Endothelial cell of umbilical vein (primary cell): ENCODE data around the gene IDI1. TPM values are rescaled to one million over a fixed set of nuclear protein-coding genes. Genes with fewer than 3 reads are reported as not detected.

Experiments
- BruUV-seq: library from RNA; stranded (reverse); fragments of 400-500 nt; replicated peaks from 2 replicates; lab custom pipeline; 2021; lab: Mats Ljungman, UMichigan
- CTCF ChIA-PET: fragments of 300-600, 350-600 bp; sonication (Branson Sonifier 250); formaldehyde crosslinking; loops from one replicate; lab custom pipeline; 2021; ENCODE audit warnings: antibody characterized with exemption, inconsistent platforms; lab: Charles Lee
- POLR2A ChIA-PET: fragments of 300-600, 350-600 bp; sonication (Branson Sonifier 250); formaldehyde crosslinking; loops from one replicate; lab custom pipeline; 2021; ENCODE audit warnings: antibody characterized with exemption, inconsistent platforms; lab: Charles Lee
- DNase-seq: peaks from one replicate; pipeline ENCODE4 v3.0.0-alpha.2; 2011; ENCODE audit warnings: low read depth, low spot score
- FAIRE-seq: peaks from 2 replicates; lab custom pipeline; 2011; peaks lifted over from hg19 to GRCh38; lab: Jason Lieb, UNC
- H2AFZ ChIP-seq: 2 replicates; pipeline ENCODE4 v1.6.0; 2012; ENCODE audit warnings: low read depth, low read length, control low read depth, inconsistent platforms
- H3K27ac ChIP-seq: 2 replicates; pipeline ENCODE4 v1.5.1; 2011; ENCODE audit warnings: low read depth, mild to moderate bottlenecking, control low read depth, low read length, moderate library complexity; ENCODE audit not compliant: insufficient read depth
- H3K27me3 ChIP-seq, 2 experiments: 2 replicates each; pipeline versions ENCODE4 v1.6.0 to v1.6.1; 2011; ENCODE audit warnings: low read length in 2 of 2, mixed read lengths in 1 of 2; ENCODE audit not compliant: control insufficient read depth in 2 of 2, insufficient read depth in 2 of 2
- H3K36me3 ChIP-seq, 2 experiments: 2 replicates in 1 of 2; 3 replicates in 1 of 2; pipeline ENCODE4 v1.5.1; 2011; ENCODE audit warnings: low read length in 2 of 2, mild to moderate bottlenecking in 1 of 2, moderate library complexity in 1 of 2; ENCODE audit not compliant: control insufficient read depth in 2 of 2, insufficient read depth in 2 of 2; ENCODE audit errors: extremely low read depth in 1 of 2
- H3K4me1 ChIP-seq: 3 replicates; pipeline ENCODE4 v1.5.1; 2011; ENCODE audit warnings: mild to moderate bottlenecking, low read length; ENCODE audit not compliant: control insufficient read depth, insufficient read depth; ENCODE audit errors: extremely low read depth
- H3K4me2 ChIP-seq: 2 replicates; pipeline ENCODE4 v1.6.1; 2011; ENCODE audit warnings: low read length, control low read depth, mixed read lengths; ENCODE audit not compliant: insufficient read depth
- H3K4me3 ChIP-seq, 3 experiments: fragments of 200-600 bp in 1 of 3; sonication (generic), shearing (Covaris generic) in 1 of 3; replicated peaks in 1 of 3; 2 replicates each; pipeline ENCODE4 v1.5.1; 2011 to 2016; ENCODE audit warnings: control low read depth in 3 of 3, low read length in 3 of 3, mild to moderate bottlenecking in 2 of 3, inconsistent platforms in 1 of 3, low read depth in 1 of 3, moderate library complexity in 1 of 3; ENCODE audit not compliant: insufficient read depth in 1 of 3
- H3K79me2 ChIP-seq: 2 replicates; pipeline ENCODE4 v1.6.0; 2012; ENCODE audit warnings: low read length, inconsistent platforms; ENCODE audit not compliant: control insufficient read depth, insufficient read depth
- H3K9ac ChIP-seq: replicated peaks from 2 replicates; pipeline ENCODE3; 2011; ENCODE audit warnings: low read length, control low read depth; ENCODE audit not compliant: insufficient read depth; ENCODE audit errors: extremely low read depth
- H3K9me1 ChIP-seq: replicated peaks from 3 replicates; pipeline ENCODE4 v1.6.0; 2011; ENCODE audit warnings: mild to moderate bottlenecking, low read length; ENCODE audit not compliant: control insufficient read depth, insufficient read depth; ENCODE audit errors: extremely low read depth
- H3K9me3 ChIP-seq: replicated peaks from 2 replicates; pipeline ENCODE4 v1.5.1; 2012; ENCODE audit warnings: low read length, inconsistent platforms; ENCODE audit not compliant: control insufficient read depth, insufficient read depth
- H4K20me1 ChIP-seq: replicated peaks from 2 replicates; pipeline ENCODE3; 2011; ENCODE audit warnings: mild to moderate bottlenecking, low read length; ENCODE audit not compliant: control insufficient read depth, insufficient read depth; ENCODE audit errors: extremely low read depth
- CTCF ChIP-seq, 2 donors: IDR thresholded peaks; 1 replicate in 1 of 2; 2 replicates in 1 of 2; pipeline ENCODE4 v1.5.1; 2011; ENCODE audit warnings: low read length in 2 of 2, mild to moderate bottlenecking in 2 of 2, moderate library complexity in 2 of 2, control low read depth in 1 of 2, inconsistent platforms in 1 of 2, low read depth in 1 of 2; ENCODE audit not compliant: insufficient read depth in 1 of 2; ENCODE audit errors: extremely low read depth in 1 of 2
- EZH2 ChIP-seq: IDR thresholded peaks from 2 replicates; pipeline ENCODE4 v1.6.1; 2012; ENCODE audit warnings: borderline replicate concordance, low read depth, mild to moderate bottlenecking, moderate library complexity, low read length, inconsistent platforms; ENCODE audit not compliant: severe bottlenecking
- FOS ChIP-seq: IDR thresholded peaks from 2 replicates; pipeline ENCODE4 v1.6.1; 2011; ENCODE audit warnings: mild to moderate bottlenecking, low read length, moderate library complexity, borderline replicate concordance; ENCODE audit not compliant: insufficient read depth
- GATA2 ChIP-seq: IDR thresholded peaks from 2 replicates; pipeline ENCODE4 v1.7.0; 2011; ENCODE audit warnings: low read depth, mild to moderate bottlenecking, moderate library complexity, mixed read lengths, low read length; ENCODE audit not compliant: insufficient read length, insufficient read depth
- JUN ChIP-seq: IDR thresholded peaks from 2 replicates; pipeline ENCODE4 v1.6.1; 2011; ENCODE audit warnings: borderline replicate concordance, low read depth; ENCODE audit not compliant: insufficient read length, insufficient read depth
- MYC ChIP-seq: IDR thresholded peaks from one replicate; pipeline ENCODE4 v1.6.1; 2011; ENCODE audit warnings: mild to moderate bottlenecking, low read depth, low read length
- POLR2A ChIP-seq: IDR thresholded peaks from 2 replicates; pipeline ENCODE4 v1.6.1; 2012; ENCODE audit warnings: low read depth, mild to moderate bottlenecking, control low read depth, low read length
- POLR2AphosphoS5 ChIP-seq: IDR thresholded peaks from 2 replicates; pipeline ENCODE4 v1.6.1; 2012; ENCODE audit warnings: low read depth, mild to moderate bottlenecking, control low read depth, low read length, moderate library complexity; ENCODE audit not compliant: insufficient read depth
- dilution Hi-C: fragments of 300-500 bp; cut with MboI; formaldehyde crosslinking; loops from one replicate; pipeline ENCODE4 v1.15.0; 2019; ENCODE audit warnings: low sequenced_read_pairs; ENCODE audit not compliant: extremely low pct_ligation_motif_present
- intact Hi-C: fragments of 100-400 bp; cut with micrococcal nuclease; formaldehyde crosslinking; loops from one replicate; pipeline ENCODE4 v1.10.0; 2022
- polyA plus RNA-seq, 4 experiments: library from polyadenylated mRNA; depleted of rRNA in 3 of 4; stranded (reverse) in 3 of 4; unstranded in 1 of 4; fragments of >200 nt; gene quantifications; 2 replicates each; pipeline versions ENCODE4 v1.2.1 to v1.2.3, GENCODE V29; 2011 to 2012; ENCODE audit warnings: missing spikeins in 1 of 4
- total RNA-seq: library from RNA; stranded (reverse); gene quantifications from 2 replicates; pipeline ENCODE4 v1.2.3, GENCODE V29; 2021
- TF ChIP-seq, protein P1 (sequence below): IDR thresholded peaks from 2 replicates; pipeline ENCODE4 v1.6.1; 2011; ENCODE audit not compliant: insufficient read depth, insufficient read length

IDI1 gene
- total and polyA plus RNA-seq, 2 donors (not counting 3 experiments of a cell fraction or from before 2014, with no cell fraction given): 42.2 to 63.0 TPM

- ChIA-PET POLR2A (no interaction called here), CTCF (no interaction called here)
- no peak for TF ChIP-seq CTCF (IDR thresholded peaks at IDR 0.05; ENCODE audit: extremely low read depth in 1 of 2, insufficient read depth in 1 of 2, low read depth in 1 of 2, low read length in 2 of 2)
- no peak for TF ChIP-seq FOS
- TF ChIP-seq POLR2AphosphoS5: no peak
- no peak for TF ChIP-seq MYC
- no peak for TF ChIP-seq POLR2A
- TF ChIP-seq EZH2: no peak
- TF ChIP-seq JUN: no peak
- TF ChIP-seq, protein P1, sequence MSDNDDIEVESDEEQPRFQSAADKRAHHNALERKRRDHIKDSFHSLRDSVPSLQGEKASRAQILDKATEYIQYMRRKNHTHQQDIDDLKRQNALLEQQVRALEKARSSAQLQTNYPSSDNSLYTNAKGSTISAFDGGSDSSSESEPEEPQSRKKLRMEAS: no peak
- TF ChIP-seq GATA2: no peak
- Histone ChIP-seq H3K79me2 (peaks cover 29% of the 10 kb centered on the region), H3K9me1 (no peaks in the 10 kb centered on the region), H3K9ac (no peak overlapping the region), H3K36me3 (peaks cover 25 to 33% of the 10 kb centered on the region in 2 experiments), H4K20me1 (peaks cover 2% of the 10 kb centered on the region), H3K27me3 (no peaks in the 10 kb centered on the region), H3K4me2 (no peak overlapping the region), H3K4me1 (no peaks in the 10 kb centered on the region), H3K27ac (no peak overlapping the region), H2AFZ (no peak overlapping the region), H3K9me3 (no peaks in the 10 kb centered on the region), H3K4me3 (no peak overlapping the region)
- no peak for DNase-seq
- no peak for FAIRE-seq
- intact Hi-C loops (no loop called here), dilution Hi-C loops (no loop called here)
- no TSS peak for BruUV-seq
These were observed 52.9 kb downstream of the IDI1 start for GRCh38 chr10:996031-996430.
